ENCODE measurements around the gene HBZ. TPM values are rescaled to one million over a fixed set of nuclear protein-coding genes. Genes with fewer than 3 reads are reported as not detected.

Gene HBZ
- total and polyA plus RNA-seq, 2 of the 8 experiments (the other 6 are each of a cell fraction or from before 2014, with no cell fraction given), result 0.12 TPM; not detected in 1

DNA sequence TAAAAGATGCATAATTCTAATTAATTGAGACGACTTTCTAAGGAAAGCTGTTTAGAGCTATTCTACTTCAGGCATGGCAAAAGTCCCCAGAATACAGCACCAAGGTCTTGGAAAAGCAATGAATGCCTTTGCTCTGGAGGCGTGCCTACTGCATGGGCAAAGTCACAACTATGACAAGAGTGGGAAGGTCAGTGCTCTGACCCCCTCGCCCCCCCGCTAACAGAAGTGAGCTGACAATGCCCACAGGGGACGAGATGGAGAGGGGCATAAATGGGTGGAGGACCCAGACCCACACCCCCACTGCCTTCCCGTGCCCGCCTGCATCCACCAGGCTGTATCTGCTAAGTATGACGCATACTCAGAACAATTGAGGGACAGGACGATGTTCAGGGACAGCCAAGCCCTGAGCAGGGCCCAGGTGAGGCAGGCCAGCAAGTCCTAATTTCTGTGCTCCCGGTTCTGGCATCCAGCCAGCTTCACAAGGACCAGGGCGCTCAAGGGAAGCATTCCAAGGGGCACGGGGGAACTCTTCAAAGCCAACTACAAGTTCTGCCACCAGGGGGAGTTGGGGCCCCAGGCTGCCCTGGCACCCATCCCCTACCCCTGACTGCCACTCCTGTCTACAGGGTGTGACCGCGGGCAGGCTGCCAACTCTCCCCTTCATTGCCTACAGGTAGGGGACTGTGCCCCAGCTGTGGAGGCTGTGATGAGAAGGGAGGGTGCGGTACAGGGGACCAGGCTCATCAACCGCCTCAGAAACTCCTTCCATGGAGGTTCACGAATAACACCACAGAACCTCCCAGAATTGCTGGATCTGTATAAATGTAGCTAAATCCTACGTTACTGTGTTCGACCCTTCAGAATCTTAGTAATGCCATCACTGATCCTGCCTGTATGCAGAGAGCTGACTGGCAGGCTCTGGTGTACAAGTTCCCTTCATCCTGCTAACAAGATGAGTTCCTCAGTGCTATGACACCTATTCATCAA lies 34.8 kb upstream of the HBZ start (continued):
- TF ChIP-seq SAP30 (IDR thresholded peaks at IDR 0.05; ENCODE audit: insufficient read depth, insufficient replicate concordance, low read length) (no peak), SIN3A (conservative IDR thresholded peaks at IDR 0.05 in 1 of 2, IDR thresholded peaks at IDR 0.05 in 1 of 2; ENCODE audit: low read depth in 1 of 2, low read length in 2 of 2) (no peak), SP2 (IDR thresholded peaks at IDR 0.05; ENCODE audit: low read length) (no peak), PHF8 (conservative IDR thresholded peaks at IDR 0.05; ENCODE audit: low read depth, low read length) (no peak), SRF (IDR thresholded peaks at IDR 0.05; ENCODE audit: low read depth, low read length) (no peak), SIRT6 (IDR thresholded peaks at IDR 0.05; ENCODE audit: low read length) (no peak), GTF2F1 (IDR thresholded peaks at IDR 0.05; ENCODE audit: borderline replicate concordance, low read depth, low read length) (no peak), KDM5A (IDR thresholded peaks at IDR 0.05; ENCODE audit: low read length) (no peak), BRCA1 (IDR thresholded peaks at IDR 0.05; ENCODE audit: low read depth, low read length) (no peak), CHD1 (IDR thresholded peaks at IDR 0.05; ENCODE audit: low read depth, low read length) (no peak), KDM4A (IDR thresholded peaks at IDR 0.05; ENCODE audit: low read depth, low read length, severe bottlenecking) (no peak), CBX5 (IDR thresholded peaks at IDR 0.05; ENCODE audit: low read depth, low read length) (no peak), MAFK (IDR thresholded peaks at IDR 0.05; ENCODE audit: low read depth, low read length) (no peak), TBP (IDR thresholded peaks at IDR 0.05; ENCODE audit: low read depth, low read length) (no peak), HDAC2 (IDR thresholded peaks at IDR 0.05; ENCODE audit: borderline replicate concordance in 1 of 2, low read depth in 2 of 2, low read length in 2 of 2) (no peak), CHD2 (IDR thresholded peaks at IDR 0.05; ENCODE audit: low read length) (no peak), SUZ12 (IDR thresholded peaks at IDR 0.05; ENCODE audit: low read length) (no peak), TAF7 (optimal IDR thresholded peaks at IDR 0.05; ENCODE audit: borderline replicate concordance, low read depth, low read length) (no peak)
- TF ChIP-seq, protein P1, sequence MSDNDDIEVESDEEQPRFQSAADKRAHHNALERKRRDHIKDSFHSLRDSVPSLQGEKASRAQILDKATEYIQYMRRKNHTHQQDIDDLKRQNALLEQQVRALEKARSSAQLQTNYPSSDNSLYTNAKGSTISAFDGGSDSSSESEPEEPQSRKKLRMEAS (IDR thresholded peaks at IDR 0.05), result no peak
- TF ChIP-seq, protein P2, sequence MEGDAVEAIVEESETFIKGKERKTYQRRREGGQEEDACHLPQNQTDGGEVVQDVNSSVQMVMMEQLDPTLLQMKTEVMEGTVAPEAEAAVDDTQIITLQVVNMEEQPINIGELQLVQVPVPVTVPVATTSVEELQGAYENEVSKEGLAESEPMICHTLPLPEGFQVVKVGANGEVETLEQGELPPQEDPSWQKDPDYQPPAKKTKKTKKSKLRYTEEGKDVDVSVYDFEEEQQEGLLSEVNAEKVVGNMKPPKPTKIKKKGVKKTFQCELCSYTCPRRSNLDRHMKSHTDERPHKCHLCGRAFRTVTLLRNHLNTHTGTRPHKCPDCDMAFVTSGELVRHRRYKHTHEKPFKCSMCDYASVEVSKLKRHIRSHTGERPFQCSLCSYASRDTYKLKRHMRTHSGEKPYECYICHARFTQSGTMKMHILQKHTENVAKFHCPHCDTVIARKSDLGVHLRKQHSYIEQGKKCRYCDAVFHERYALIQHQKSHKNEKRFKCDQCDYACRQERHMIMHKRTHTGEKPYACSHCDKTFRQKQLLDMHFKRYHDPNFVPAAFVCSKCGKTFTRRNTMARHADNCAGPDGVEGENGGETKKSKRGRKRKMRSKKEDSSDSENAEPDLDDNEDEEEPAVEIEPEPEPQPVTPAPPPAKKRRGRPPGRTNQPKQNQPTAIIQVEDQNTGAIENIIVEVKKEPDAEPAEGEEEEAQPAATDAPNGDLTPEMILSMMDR (IDR thresholded peaks at IDR 0.05; ENCODE audit: control extremely low read depth in 1 of 3, insufficient read depth in 1 of 3, low read depth in 1 of 3, low read length in 3 of 3), result peak; percentile 89 to 90 (median 89)
